Measurements from ENCODE around the gene OR52E5.
A peak's percentile ranks its signal among the peaks of the same experiment; 100 is the strongest.

Gene OR52E5

DNA sequence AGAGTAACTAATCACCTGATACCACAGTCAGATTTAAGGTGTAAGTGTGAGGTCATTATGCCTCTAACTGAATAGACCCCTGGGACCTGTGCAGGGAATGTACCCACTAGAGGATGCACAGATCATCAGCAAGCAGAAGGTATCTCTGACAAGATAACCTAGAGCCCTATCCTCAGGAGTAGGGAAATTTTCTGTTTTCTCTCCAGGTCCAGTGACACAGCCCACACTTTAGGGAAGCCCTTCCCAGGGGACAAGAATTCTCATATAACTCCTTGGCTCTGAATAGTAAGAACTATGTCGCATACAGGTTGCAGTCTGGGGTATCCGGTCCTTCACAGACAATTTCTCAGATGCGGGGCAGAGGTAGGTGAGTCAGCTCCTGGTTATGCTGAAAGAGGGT lies at the start of gene OR52E5:
TSS of gene OR52E5 (plus strand) at position 301 of the 400 bp plus-strand sequence. CDS start 7,569 bp downstream, outside the sequence.
- DNase-seq, result no peak

DNA sequence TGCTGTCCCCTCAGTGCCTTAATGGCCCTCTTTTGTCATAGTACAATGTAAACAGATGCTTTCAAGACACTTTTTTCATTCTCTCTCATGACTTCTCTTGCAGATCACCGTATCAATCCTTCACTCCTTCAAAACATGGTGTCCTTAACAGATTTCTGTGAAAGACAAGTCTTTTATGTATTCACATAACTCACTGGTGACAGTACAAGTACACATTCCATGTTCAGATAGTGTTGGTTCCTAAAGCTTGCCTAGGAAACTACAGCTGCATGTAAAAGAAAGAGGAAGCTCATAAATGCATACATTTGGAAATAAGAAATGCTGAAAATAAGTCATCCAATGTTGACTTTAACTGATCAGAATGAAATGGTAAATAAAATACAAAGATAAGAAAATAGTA lies 46.3 kb upstream of the OR52E5 start:
- DNase-seq, result no peak

GRCh38 chr11:5847711-5848110 lies 45.3 kb upstream of the OR52E5 start:
- DNase-seq, result no peak

GRCh38 chr11:5851002-5851401 lies 42.0 kb upstream of the OR52E5 start:
- no peak for DNase-seq

DNA sequence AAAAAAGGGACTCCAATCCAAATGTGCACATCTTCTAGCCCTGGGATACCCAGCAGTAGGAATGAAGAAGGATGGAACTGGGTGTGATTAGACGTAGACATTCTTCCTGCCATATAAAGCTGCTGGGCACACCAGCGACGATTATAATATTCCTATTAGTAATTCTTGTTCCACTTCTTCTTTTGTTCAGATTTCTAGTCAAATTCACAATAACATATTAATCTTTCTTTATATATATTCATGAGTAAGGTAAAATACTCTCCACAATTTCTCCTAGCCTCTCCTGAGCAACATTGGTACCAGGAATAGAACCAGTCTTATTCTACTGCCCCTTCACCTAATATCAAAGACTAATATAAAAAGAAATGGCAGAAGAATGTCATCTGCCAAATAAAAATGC lies 35.4 kb upstream of the OR52E5 start, which contains the start of gene OR52E8:
TSS of gene OR52E8 (minus strand) at position 101 of the 400 bp plus-strand sequence. CDS start at position 101, 0 bp downstream.
- DNase-seq, result no peak

- DNase-seq, result no peak
These were observed 27.2 kb upstream of the OR52E5 start for GRCh38 chr11:5865826-5866225.

DNA sequence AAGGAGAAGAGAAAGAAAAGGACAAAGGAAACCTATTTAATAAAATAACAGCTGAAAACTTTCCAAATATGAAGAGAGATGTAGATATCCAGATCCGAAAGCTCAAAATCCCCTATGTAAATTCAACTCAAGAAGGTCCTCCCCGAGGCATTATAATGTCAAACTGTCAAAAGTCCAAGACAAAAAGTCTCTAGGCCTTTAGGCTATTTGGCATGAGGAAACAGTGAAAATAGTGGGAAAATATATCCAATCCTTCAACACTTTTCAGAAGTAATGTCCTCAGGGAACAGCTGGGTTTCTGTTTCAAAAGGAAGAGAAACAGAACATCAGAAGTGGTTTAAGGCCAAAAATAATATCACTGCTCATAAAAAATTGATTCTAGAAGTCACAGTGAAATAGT lies 14.4 kb upstream of the OR52E5 start:
- DNase-seq, result no peak

DNA sequence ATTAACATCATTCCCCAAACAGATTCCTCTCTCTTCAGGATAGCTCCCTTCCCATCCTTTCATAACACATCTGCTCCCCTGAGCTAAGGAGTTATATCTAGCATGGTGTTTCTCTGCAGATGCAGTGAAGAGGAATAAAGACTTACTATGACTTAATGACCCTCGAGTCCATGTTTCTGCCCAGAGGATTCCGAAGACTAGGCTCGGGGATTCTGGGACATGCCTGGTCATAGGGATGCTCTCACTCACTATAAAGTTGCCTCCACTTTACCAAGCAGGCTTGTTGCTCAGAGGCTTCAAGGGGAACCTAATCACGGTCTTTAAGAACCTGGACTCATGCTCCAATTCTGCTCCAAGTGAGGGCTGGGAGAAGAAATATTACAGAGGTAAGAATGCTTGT lies 12.7 kb upstream of the OR52E5 start, which contains the start of gene OR52E4:
TSS of gene OR52E4 (plus strand) at position 301 of the 400 bp plus-strand sequence. CDS start 3,664 bp downstream, outside the sequence.
- DNase-seq, result no peak

GRCh38 chr11:5881756-5882155 lies 11.3 kb upstream of the OR52E5 start:
- DNase-seq, result no peak

DNA sequence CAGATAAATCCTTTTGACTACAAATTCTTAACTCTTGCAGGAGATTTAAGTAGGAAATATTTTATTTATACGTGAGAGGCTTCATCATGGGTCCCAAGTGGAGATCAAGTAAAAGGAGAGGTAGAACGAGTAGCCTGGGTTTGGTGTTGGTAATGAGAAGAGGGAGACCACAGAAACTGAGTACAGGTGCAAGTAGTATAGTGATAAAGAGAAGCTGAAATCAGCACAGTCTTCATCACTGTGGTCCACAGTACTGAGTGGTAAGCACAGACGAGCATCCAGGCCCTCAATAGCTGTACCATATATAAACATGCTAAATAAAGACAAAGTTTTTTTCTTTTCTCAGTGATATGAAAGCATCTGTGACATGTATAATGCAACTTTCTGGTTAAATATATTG lies 5.8 kb upstream of the OR52E5 start:
- DNase-seq, result no peak

- DNase-seq, result no peak
These were observed 5.3 kb upstream of the OR52E5 start for GRCh38 chr11:5887661-5888060.

DNA sequence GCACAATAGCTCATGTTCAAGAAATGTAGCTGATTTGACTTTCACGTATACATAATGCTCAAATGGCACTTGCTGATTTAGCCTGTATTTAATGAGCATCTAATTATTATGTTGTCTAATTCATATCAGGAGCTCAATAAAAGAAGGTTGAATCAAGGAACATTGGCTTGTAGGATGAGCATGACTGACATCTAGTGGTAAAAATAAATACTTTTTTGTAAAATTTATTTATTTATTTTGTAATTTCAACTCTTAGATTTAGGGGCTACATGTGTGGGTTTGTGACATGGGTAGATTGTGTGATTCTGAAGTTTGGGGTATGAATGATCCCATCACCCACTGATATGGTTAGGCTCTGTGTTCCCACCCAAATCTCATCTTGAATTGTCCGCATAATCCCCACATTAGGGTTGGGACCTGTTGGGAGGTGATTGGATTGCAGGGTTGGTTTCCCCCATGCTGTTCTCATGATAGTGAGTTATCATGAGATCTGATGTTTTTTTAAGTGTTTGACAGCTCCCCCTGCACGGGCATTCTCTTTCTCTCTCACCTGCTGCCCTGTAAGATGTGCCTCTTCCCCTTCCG lies 1.7 kb upstream of the OR52E5 start:
- peak; percentile 2 for DNase-seq

GRCh38 chr11:5899534-5899933 lies 6.5 kb downstream of the OR52E5 start:
- no peak for DNase-seq

GRCh38 chr11:5910540-5910939 lies 17.5 kb downstream of the OR52E5 start:
- no peak for DNase-seq

DNA sequence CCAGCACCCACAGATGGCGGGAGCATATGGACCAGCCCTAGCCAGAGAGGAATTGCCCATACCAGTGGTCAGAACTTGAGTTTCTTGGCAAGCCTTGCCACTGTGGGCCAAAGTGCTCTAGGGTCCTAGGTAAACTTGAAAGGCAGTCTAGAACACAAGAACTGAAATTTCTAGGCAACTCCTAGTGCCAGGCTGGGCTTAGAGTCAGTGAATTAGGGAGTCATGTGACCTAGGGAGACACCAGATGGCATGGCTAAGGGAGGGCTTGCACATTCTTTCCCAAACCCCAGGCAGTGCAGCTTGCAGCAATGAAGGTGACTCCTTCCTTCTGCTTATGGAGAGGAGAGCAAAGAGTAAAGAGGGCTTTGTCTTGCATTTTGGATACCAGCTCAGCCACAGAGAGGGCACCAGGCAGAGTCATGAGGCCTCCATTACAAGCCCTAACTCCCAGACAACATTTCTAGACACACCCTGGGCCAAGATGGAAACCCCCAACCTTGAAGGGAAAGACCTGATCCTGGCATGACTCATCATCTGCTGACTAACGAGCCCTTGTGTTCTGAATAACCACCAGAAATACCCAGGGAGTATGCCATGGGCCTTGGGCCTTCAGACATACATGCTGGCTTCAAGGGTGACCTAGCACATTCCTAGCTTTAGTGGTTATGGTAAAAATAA lies 29.9 kb downstream of the OR52E5 start:
- no peak for DNase-seq

DNA sequence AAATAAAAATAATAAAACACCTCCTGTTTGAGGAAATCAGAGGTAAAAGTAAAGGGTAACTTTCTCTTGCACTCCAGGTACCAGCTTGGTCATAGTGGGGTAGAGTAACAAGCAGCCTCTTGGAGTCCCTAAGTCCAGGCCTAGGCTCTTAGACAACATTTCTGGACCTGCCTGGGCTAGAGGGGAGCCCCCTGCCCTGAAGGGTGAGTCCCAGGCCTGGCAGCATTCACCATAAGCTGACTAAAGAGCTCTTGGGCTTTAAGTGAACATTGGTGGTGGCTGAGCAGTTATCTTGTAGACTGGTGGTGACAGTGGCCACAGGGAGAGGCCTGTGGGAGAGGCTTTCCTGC lies 30.4 kb downstream of the OR52E5 start:
- DNase-seq, result no peak

GRCh38 chr11:5923794-5924193 lies 30.8 kb downstream of the OR52E5 start:
- no peak for DNase-seq

- no peak for DNase-seq
These were observed 35.3 kb downstream of the OR52E5 start for GRCh38 chr11:5928271-5928670.

GRCh38 chr11:5928811-5929210 lies 35.8 kb downstream of the OR52E5 start:
- no peak for DNase-seq

DNA sequence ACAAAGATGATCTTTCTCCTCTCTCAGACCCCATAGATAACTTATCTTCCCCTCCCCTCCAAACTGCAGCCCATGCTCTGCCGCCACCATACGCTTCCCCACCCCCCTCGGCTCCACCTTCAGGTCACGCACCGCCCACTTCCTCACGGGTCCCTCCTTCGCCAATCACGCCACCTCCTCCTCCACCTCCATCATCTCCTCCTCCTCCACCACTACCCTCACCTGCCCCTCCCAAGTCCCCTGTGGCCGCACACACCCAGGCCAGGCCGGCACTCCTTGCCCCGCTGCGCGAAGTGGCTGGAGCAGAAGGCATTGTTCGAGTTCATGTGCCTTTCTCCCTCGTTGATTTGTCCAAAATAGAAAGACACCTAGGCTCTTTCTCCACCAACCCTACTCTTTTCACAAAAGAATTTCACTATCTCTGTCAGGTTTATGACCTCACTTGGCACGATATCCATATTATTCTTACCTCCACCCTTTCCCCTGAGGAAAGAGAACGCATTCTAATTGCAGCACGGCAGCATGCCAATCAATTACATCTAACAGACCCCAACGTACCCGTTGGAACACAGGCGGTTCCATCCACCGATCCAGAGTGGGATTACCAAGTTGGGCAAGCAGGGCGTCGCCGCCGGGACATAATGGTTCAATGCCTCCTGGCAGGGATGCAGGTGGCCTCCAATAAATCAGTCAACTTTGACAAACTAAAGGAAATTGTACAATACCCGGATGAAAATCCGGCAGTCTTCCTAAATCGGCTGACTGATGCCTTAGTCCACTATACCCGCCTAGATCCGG lies 36.8 kb downstream of the OR52E5 start:
- no peak for DNase-seq

GRCh38 chr11:5930614-5931013 lies 37.6 kb downstream of the OR52E5 start:
- DNase-seq, result no peak

- DNase-seq, result no peak
These were observed 38.1 kb downstream of the OR52E5 start for GRCh38 chr11:5931061-5931460.

DNA sequence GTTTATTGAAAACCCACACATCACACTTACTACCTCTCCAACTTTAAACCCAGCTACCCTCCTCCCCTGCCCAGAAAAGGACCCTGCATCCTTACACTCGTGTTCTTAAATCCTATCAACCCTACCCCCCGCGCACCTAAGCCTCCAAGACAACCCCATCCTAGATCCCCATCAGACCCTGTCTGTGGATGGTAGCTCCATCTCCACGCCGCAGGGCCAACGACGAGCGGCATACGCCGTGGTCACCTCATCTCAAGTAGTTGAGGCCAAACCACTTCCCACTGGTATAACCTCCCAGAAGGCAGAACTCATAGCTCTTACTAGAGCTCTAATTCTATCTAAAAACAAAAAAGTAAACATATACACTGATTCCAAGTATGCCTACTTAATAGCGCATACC lies 39.7 kb downstream of the OR52E5 start:
- no peak for DNase-seq

GRCh38 chr11:5933116-5933515 lies 40.1 kb downstream of the OR52E5 start:
- DNase-seq, result no peak

All from DMS79 treated with DMSO at 0.1 percent for 48 hours (cell line).